HPDE6-E6E7 (cell line): Measurements from ENCODE around the gene ABCC1.

Experiments
- DNase-seq: peaks from one replicate; pipeline ENCODE4 v3.0.0; 2011; ENCODE audit warnings: missing footprints; ENCODE audit errors: extremely low spot score

The ABCC1 gene

GRCh38 chr16:16019488-16019887 is 70.1 kb downstream of the ABCC1 start:
- peak; percentile 38 for DNase-seq

GRCh38 chr16:16020291-16020690 is 70.9 kb downstream of the ABCC1 start:
- DNase-seq = no peak

- DNase-seq = no peak
Observed at GRCh38 chr16:16021020-16021419, 71.6 kb downstream of the ABCC1 start.

- no peak for DNase-seq
Observed at GRCh38 chr16:16021646-16021987, 72.2 kb downstream of the ABCC1 start.

GRCh38 chr16:16021988-16022682 is 72.7 kb downstream of the ABCC1 start:
- DNase-seq = peak; percentile 97

GRCh38 chr16:16022683-16023064 is 73.3 kb downstream of the ABCC1 start:
- DNase-seq = no peak

- DNase-seq = no peak
Observed at GRCh38 chr16:16025214-16025968, 76.0 kb downstream of the ABCC1 start.

- DNase-seq = no peak
Observed at GRCh38 chr16:16027728-16028310, 78.4 kb downstream of the ABCC1 start.

GRCh38 chr16:16028311-16028999 is 79.0 kb downstream of the ABCC1 start:
- no peak for DNase-seq

GRCh38 chr16:16029431-16030011 is 80.1 kb downstream of the ABCC1 start:
- no peak for DNase-seq

- DNase-seq = no peak
Observed at GRCh38 chr16:16030449-16030848, 81.0 kb downstream of the ABCC1 start.

GRCh38 chr16:16031401-16031800 is 82.0 kb downstream of the ABCC1 start:
- DNase-seq = no peak

GRCh38 chr16:16032271-16032979 is 83.0 kb downstream of the ABCC1 start:
- no peak for DNase-seq

- DNase-seq = no peak
Observed at GRCh38 chr16:16033208-16033717, 83.8 kb downstream of the ABCC1 start.

- no peak for DNase-seq
Observed at GRCh38 chr16:16036359-16036792, 87.0 kb downstream of the ABCC1 start.

GRCh38 chr16:16037521-16037920 is 88.1 kb downstream of the ABCC1 start:
- DNase-seq = no peak

GRCh38 chr16:16037970-16038369 is 88.6 kb downstream of the ABCC1 start:
- DNase-seq = no peak

GRCh38 chr16:16038950-16039349 is 89.5 kb downstream of the ABCC1 start:
- DNase-seq = no peak

- no peak for DNase-seq
Observed at GRCh38 chr16:16041196-16041892, 91.9 kb downstream of the ABCC1 start.

GRCh38 chr16:16042076-16042475 is 92.7 kb downstream of the ABCC1 start:
- DNase-seq = no peak

GRCh38 chr16:16045296-16045695 is 95.9 kb downstream of the ABCC1 start:
- peak; percentile 55 for DNase-seq
